Measurements from ENCODE around the gene GRAMD1B.

GRCh38 chr11:123434911-123435310 is 4.8 kb downstream of the GRAMD1B start:
- TF ChIP-seq CTCF (IDR thresholded peaks at IDR 0.05) (no peak), POLR2AphosphoS5 (IDR thresholded peaks at IDR 0.05) (no peak)

Measured in breast epithelium (tissue), 3 donors.